NCI-H1105 (cell line): ENCODE data around the gene CCDC137.
"Not testable (repeated sequence)": the region's sequence is repeated elsewhere in the genome, so short reads cannot be mapped to it uniquely, and the experiment has no call there.

Experiments
- DNase-seq: peaks from one replicate; lab custom pipeline; 2025; lab: John Stamatoyannopoulos, UW

CCDC137 gene, protein sequence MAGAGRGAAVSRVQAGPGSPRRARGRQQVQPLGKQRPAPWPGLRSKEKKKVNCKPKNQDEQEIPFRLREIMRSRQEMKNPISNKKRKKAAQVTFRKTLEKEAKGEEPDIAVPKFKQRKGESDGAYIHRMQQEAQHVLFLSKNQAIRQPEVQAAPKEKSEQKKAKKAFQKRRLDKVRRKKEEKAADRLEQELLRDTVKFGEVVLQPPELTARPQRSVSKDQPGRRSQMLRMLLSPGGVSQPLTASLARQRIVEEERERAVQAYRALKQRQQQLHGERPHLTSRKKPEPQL

GRCh38 chr17:81666342-81667191, at the start of gene CCDC137, which contains the start of gene OXLD1:
CCDC137 (plus strand) TSS chr17:81666737; CDS start chr17:81666767, 30 bp downstream.
OXLD1 (minus strand) TSS chr17:81666605; CDS start chr17:81666577, 28 bp downstream.
- DNase-seq: peak; percentile 85

DNA sequence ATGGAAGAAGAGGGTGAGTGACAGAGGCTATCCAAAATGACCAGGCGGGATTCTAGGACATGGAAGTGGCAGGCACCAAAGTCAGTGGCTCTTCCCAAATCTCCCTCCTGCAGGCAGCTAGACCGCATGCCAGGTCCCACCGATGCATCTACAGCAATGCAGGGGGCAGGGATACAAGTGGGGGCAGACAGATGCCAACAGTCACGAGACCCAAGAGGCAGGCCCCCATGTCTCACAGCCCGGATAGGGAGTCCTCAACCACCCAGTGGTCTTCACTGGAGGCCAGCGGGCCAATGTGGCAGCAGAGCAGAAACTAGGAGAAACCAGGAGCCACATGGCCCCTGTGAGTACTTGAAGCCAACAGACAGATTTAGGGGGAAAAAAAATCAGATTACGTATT, 49.7 kb upstream of the CCDC137 start:
- no peak for DNase-seq

- not testable (repeated sequence) for DNase-seq
Observed at GRCh38 chr17:81618307-81618706, 48.2 kb upstream of the CCDC137 start.

GRCh38 chr17:81621494-81622130, 44.9 kb upstream of the CCDC137 start:
- DNase-seq: no peak

GRCh38 chr17:81630274-81630673, 36.3 kb upstream of the CCDC137 start:
- no peak for DNase-seq

- DNase-seq: no peak
Observed at GRCh38 chr17:81631482-81631881, 35.1 kb upstream of the CCDC137 start.

DNA sequence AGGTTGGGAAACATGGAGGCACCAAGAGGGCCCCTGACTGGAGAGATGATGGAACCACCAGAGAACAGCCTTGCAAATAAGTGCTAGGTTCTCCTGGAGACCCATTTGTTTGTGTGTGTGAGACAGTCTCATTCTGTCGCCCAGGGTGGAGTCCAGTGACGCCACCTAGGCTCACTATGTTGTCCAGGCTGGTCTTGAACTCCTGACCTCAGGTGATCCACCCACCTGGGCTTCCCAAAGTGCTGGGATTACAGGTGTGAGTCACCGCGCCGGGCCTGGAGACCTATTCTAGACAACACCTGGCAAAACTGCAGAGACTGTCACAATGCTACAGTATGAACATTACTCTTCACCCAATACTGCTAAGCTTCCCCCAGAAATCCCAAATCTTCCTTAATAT, 31.1 kb upstream of the CCDC137 start:
- no peak for DNase-seq

DNA sequence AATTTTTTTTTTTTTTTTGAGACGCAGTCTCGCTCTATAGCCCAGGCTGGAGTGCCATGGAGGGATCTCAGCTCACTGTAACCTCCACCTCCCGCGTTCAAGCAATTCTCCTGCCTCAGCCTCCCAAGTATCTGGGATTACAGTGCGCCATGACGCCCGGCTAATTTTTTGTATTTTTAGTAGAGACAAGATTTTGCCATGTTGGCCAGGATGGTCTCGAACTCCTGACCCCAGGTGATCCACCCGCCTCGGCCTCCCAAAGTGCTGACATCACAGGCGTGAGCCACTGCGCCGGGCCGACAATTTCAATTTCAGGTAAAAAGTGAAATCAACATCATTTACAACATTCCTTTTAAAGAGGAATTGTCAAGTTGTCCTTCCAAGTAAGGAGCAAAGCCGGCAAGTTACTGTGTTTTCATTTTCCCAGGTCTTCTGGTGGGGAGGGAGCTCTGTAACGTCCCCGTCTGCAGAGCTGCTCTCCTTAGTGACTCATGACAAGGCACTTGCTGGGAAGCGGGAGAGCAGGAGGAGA, 30.5 kb upstream of the CCDC137 start:
- DNase-seq: no peak

GRCh38 chr17:81636505-81637288, 29.8 kb upstream of the CCDC137 start, which contains the start of the genes NPLOC4 and TSPAN10:
NPLOC4 (minus strand) TSS chr17:81637112; CDS start chr17:81636930, 182 bp downstream.
TSPAN10 (plus strand) TSS chr17:81637196; CDS start chr17:81642413, 5,217 bp downstream.
- DNase-seq: peak; percentile 70

GRCh38 chr17:81638683-81639082, 27.9 kb upstream of the CCDC137 start:
- DNase-seq: no peak

- DNase-seq: no peak
Observed at GRCh38 chr17:81640011-81640410, 26.5 kb upstream of the CCDC137 start.

DNA sequence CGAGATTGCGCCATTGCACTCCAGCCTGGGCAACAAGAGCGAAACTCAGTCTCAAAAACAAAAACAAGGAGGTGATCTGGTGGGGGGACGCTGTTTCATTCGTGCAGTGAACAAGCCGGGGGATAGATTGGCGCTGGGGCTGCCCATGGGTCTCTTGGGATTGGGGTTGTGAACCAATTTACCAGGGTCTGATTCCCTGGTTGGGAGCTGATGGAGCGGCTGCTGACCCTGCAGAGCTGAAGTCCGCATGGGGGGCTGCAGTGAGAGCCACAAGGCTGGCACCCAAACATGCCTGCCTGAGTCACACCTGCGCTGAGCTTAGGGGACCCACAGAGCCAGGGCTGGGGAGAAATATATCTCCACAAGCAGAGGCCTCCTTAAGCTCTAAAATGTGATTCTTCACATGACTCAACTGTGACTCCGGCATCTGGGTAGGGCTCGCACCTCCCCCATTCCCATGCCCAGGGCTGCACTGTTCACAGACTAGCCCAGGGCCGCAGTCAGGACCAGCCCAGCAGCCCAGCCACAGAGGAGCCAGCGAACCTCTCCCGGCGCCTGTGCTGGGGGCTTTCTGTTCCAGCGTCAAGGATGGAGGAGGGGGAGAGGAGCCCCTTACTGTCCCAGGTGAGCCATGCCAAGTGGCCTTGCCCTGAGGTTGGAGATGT, 24.6 kb upstream of the CCDC137 start:
- no peak for DNase-seq

- no peak for DNase-seq
Observed at GRCh38 chr17:81644496-81644895, 22.0 kb upstream of the CCDC137 start.

DNA sequence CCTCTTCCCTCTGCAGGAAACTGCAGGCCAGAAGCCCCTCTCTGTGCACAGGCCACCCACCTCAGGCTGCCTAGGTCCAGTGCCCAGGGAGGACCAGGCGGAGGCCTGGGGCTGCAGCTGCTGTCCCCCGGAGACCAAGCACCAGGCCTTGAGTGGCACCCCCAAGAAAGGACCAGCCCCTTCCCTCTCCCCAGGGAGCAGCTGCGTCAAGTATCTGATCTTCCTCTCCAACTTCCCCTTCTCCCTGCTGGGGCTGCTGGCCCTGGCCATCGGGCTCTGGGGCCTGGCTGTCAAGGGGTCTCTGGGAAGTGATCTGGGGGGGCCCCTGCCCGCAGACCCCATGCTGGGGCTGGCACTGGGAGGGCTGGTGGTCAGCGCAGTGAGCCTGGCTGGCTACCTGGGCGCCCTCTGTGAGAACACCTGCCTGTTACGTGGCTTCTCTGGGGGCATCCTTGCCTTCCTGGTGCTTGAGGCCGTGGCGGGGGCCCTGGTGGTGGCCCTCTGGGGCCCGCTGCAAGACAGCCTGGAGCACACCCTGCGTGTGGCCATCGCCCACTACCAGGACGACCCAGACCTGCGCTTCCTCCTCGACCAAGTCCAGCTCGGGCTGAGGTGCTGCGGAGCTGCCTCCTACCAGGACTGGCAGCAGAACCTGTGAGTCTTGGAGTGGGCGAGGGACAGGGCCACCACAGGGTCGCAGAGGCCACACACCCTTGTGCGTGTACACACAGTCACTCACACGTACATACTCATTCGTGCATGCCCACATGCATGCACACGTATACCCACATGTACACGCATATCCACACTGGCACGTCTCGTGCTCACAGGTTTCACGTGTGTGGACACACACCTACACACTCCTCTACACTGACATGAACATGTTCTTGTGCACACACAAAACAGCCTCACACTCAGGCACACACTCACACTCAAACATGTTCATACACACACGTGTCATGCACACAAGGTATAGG, 21.3 kb upstream of the CCDC137 start:
- DNase-seq: no peak

GRCh38 chr17:81646869-81647600, 19.5 kb upstream of the CCDC137 start:
- DNase-seq: no peak

DNA sequence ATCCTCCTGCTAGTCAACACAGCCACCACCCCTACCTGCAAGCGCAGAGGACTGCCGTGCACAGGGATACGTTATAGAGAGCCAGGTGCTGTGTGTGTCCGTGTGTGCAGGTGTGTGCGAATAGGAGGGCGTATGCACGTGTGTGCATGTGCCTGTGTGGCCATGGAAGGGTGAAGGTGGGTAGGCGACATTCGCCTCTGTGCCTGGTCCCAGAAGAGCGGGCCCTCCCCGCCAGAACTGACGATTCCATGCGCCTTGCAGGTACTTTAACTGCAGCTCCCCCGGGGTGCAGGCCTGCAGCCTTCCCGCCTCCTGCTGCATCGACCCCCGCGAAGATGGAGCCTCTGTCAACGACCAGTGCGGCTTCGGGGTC, 18.9 kb upstream of the CCDC137 start:
- no peak for DNase-seq

DNA sequence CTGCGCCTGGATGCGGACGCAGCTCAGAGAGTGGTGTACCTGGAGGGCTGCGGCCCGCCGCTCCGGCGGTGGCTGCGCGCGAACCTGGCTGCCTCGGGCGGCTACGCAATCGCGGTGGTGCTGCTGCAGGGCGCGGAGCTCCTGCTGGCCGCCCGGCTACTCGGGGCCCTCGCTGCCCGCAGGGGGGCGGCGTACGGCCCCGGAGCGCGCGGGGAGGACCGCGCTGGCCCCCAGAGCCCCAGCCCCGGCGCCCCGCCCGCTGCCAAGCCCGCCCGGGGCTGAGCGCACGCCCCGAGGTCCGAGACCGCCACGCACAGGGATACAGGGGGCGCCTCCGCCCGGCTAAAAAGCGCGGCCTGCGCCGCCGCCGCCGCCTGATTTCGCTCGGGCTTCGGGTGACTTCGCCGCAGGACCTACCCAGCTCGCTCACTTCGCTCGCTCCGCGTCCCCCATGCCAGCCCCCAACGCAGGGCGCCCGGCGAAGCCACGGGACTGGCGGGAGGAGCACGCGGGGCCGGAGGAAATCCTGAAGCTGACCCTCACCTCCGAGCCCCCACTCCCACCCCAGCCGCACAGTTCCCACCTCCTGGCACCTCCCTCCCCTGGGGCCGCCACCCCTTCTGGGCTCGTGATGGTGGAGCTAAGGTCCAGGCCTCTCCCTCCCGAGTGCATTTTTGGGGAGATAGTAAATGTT, 18.4 kb upstream of the CCDC137 start:
- DNase-seq: no peak

- no peak for DNase-seq
Observed at GRCh38 chr17:81648707-81649085, 17.8 kb upstream of the CCDC137 start.
